PC-9 (cell line): ENCODE measurements around the gene ALK. TPM values are rescaled to one million over a fixed set of nuclear protein-coding genes. Genes with fewer than 3 reads are reported as not detected.

ENCODE experiments used
- BruUV-seq: library from RNA; stranded (reverse); fragments of 400-500 nt; replicated peaks from 2 replicates; lab custom pipeline; 2021; lab: Mats Ljungman, UMichigan
- CTCF ChIA-PET: fragments of 300-600 bp; sonication (Branson Sonifier 250); formaldehyde crosslinking; loops from one replicate; lab custom pipeline; 2022; ENCODE audit warnings: antibody characterized with exemption; lab: Charles Lee
- POLR2A ChIA-PET: fragments of 300-600 bp; sonication (Branson Sonifier 250); formaldehyde crosslinking; loops from one replicate; lab custom pipeline; 2022; ENCODE audit warnings: antibody characterized with exemption; ENCODE audit not compliant: unreplicated experiment; lab: Charles Lee
- DNase-seq, 2 experiments: peaks; one replicate each; pipeline versions ENCODE4 v3.0.0 to v3.0.0-alpha.2; 2015 to 2022; ENCODE audit warnings: mixed read lengths in 1 of 2
- H2AFZ ChIP-seq: fragments of 200-600 bp; sonication (generic); 2 replicates; pipeline ENCODE4 v1.8.1; 2017; ENCODE audit warnings: antibody characterized with exemption
- H3F3A ChIP-seq: fragments of 200-600 bp; sonication (generic); 2 replicates; pipeline ENCODE4 v1.8.1; 2017; ENCODE audit warnings: antibody characterized with exemption, mild to moderate bottlenecking, low read depth; ENCODE audit not compliant: insufficient read depth
- H3K27ac ChIP-seq: fragments of 200-600 bp; sonication (generic); 2 replicates; pipeline ENCODE4 v1.6.1; 2016; ENCODE audit warnings: mixed run types
- H3K27me3 ChIP-seq: fragments of 200-600 bp; sonication (generic); 2 replicates; pipeline ENCODE4 v1.6.1; 2016; ENCODE audit warnings: low read depth, mixed run types; ENCODE audit not compliant: insufficient read depth
- H3K36me3 ChIP-seq: fragments of 200-600 bp; sonication (generic); 2 replicates; pipeline ENCODE4 v1.6.1; 2016; ENCODE audit warnings: low read depth, mixed run types
- H3K4me1 ChIP-seq: fragments of 200-600 bp; sonication (generic); replicated peaks from 2 replicates; pipeline ENCODE4 v1.6.1; 2016; ENCODE audit warnings: mixed run types; ENCODE audit not compliant: insufficient read depth
- H3K4me2 ChIP-seq: fragments of 200-600 bp; sonication (generic); 2 replicates; pipeline ENCODE4 v1.6.1; 2017; ENCODE audit warnings: mixed run types
- H3K4me3 ChIP-seq: fragments of 200-600 bp; sonication (generic); 2 replicates; pipeline ENCODE4 v1.6.1; 2016; ENCODE audit warnings: mixed run types
- H3K79me2 ChIP-seq: fragments of 200-600 bp; sonication (generic); 2 replicates; pipeline ENCODE4 v1.6.1; 2017; ENCODE audit warnings: low read depth, mixed run types
- H3K9me2 ChIP-seq: fragments of 200-600 bp; sonication (generic); 2 replicates; pipeline ENCODE4 v1.8.1; 2017; ENCODE audit warnings: mild to moderate bottlenecking; ENCODE audit not compliant: insufficient read depth
- H3K9me3 ChIP-seq: fragments of 200-600 bp; sonication (generic); 2 replicates; pipeline ENCODE4 v1.8.1; 2016; ENCODE audit warnings: low read depth; ENCODE audit not compliant: insufficient read depth
- H4K20me1 ChIP-seq: fragments of 200-600 bp; sonication (generic); 2 replicates; pipeline ENCODE4 v1.8.1; 2017; ENCODE audit not compliant: insufficient read depth
- CTCF ChIP-seq: fragments of 200-600 bp; sonication (generic); conservative IDR thresholded peaks from 2 replicates; pipeline ENCODE4 v1.6.1; 2017; ENCODE audit warnings: mixed run types, antibody characterized with exemption, mild to moderate bottlenecking, moderate library complexity
- EZH2 ChIP-seq: fragments of 200-600 bp; sonication (generic); IDR thresholded peaks from 2 replicates; pipeline ENCODE4 v1.8.0; 2017; ENCODE audit warnings: antibody characterized with exemption, low read depth
- intact Hi-C: fragments of 100-400 bp; cut with micrococcal nuclease; formaldehyde crosslinking; loops from one replicate; pipeline ENCODE4 v1.10.0; 2022; ENCODE audit not compliant: unreplicated experiment
- total RNA-seq: library from RNA; stranded (reverse); gene quantifications from 2 replicates; pipeline ENCODE4 v1.2.3, GENCODE V29; 2021

The ALK gene
- total RNA-seq, 1 experiment from 2014 or later = not detected

- no peak overlapping the region for H3K4me3 ChIP-seq
- intact Hi-C loops = no loop called here
- peaks cover 14% of the 10 kb centered on the region; the same call in 1 of the 2 replicates for H3K4me1 ChIP-seq
- no peaks in the 10 kb centered on the region for H3K79me2 ChIP-seq
- H3K9me3 ChIP-seq = no peaks in the 10 kb centered on the region
- 0 out of 2 replicates have a peak, but pooled peaks cover 9% of the 10 kb centered on the region for H3K27me3 ChIP-seq
- H3K4me2 ChIP-seq = no peak overlapping the region
- no peaks in the 10 kb centered on the region for H3K36me3 ChIP-seq
- POLR2A ChIA-PET = no interaction called here
- no TSS peak for BruUV-seq
- H3F3A ChIP-seq = peaks cover 7% of the 10 kb centered on the region; the same call in 1 of the 2 replicates
- no peak for TF ChIP-seq EZH2
- TF ChIP-seq CTCF = no peak
- DNase-seq = peak in 1 of 2 experiments; percentile 13
- H3K9me2 ChIP-seq = no peaks in the 10 kb centered on the region
- no peak overlapping the region for H3K27ac ChIP-seq
- no peak overlapping the region for H2AFZ ChIP-seq
- no peaks in the 10 kb centered on the region for H4K20me1 ChIP-seq
- CTCF ChIA-PET = no interaction called here
These were observed 700.7 kb downstream of the ALK start for GRCh38 chr2:29220506-29221270.

- Histone ChIP-seq H3K9me2 (no peaks in the 10 kb centered on the region), H3K27me3 (0 out of 2 replicates have a peak, but pooled peaks cover 7% of the 10 kb centered on the region), H3K27ac (no peak overlapping the region), H3K4me1 (peaks cover 10% of the 10 kb centered on the region; the same call in 1 of the 2 replicates), H3K79me2 (no peaks in the 10 kb centered on the region), H3K9me3 (no peaks in the 10 kb centered on the region), H3K36me3 (no peaks in the 10 kb centered on the region), H2AFZ (no peak overlapping the region), H3K4me3 (no peak overlapping the region), H4K20me1 (no peaks in the 10 kb centered on the region), H3K4me2 (no peak overlapping the region), H3F3A (peaks cover 5% of the 10 kb centered on the region; the same call in 1 of the 2 replicates)
- BruUV-seq = no TSS peak
- CTCF ChIA-PET = no interaction called here
- intact Hi-C loops = no loop called here
- POLR2A ChIA-PET = no interaction called here
- TF ChIP-seq EZH2 (no peak), CTCF (no peak)
- no peak for DNase-seq
These were observed 702.0 kb downstream of the ALK start for GRCh38 chr2:29219374-29219773.

GRCh38 chr2:29218550-29219125 is 702.7 kb downstream of the ALK start:
- no peaks in the 10 kb centered on the region for H4K20me1 ChIP-seq

More at GRCh38 chr2:29218550-29219125, 702.7 kb downstream of the ALK start:
- Histone ChIP-seq H2AFZ (no peak overlapping the region), H3K9me3 (no peaks in the 10 kb centered on the region), H3K4me3 (no peak overlapping the region), H3F3A (no peaks in the 10 kb centered on the region), H3K27ac (no peak overlapping the region), H3K27me3 (0 out of 2 replicates have a peak, but pooled peaks cover 7% of the 10 kb centered on the region), H3K9me2 (no peaks in the 10 kb centered on the region), H3K4me2 (no peak overlapping the region), H3K36me3 (no peaks in the 10 kb centered on the region), H3K79me2 (no peaks in the 10 kb centered on the region), H3K4me1 (peaks cover 5% of the 10 kb centered on the region; the same call in 1 of the 2 replicates)
- CTCF ChIA-PET = no interaction called here
- POLR2A ChIA-PET = no interaction called here
- intact Hi-C loops = no loop called here
- BruUV-seq = no TSS peak
- DNase-seq = no peak
- TF ChIP-seq CTCF = no peak
- TF ChIP-seq EZH2 = no peak
